AG04450 (cell line): ENCODE results near the gene SNX13. TPM values are rescaled to one million over a fixed set of nuclear protein-coding genes. Genes with fewer than 3 reads are reported as not detected.

ENCODE experiments used
- CTCF ChIA-PET: fragments of 300-600, 350-600 bp; formaldehyde crosslinking; extraction: SDS; loops from one replicate; lab custom pipeline; 2022; ENCODE audit warnings: antibody characterized with exemption, inconsistent platforms; lab: Charles Lee
- POLR2A ChIA-PET: fragments of 350-600 bp; formaldehyde crosslinking; extraction: SDS; loops from one replicate; lab custom pipeline; 2021; ENCODE audit warnings: antibody characterized with exemption, inconsistent platforms; lab: Yijun Ruan, JAX
- DNase-seq: peaks from one replicate; pipeline ENCODE4 v3.0.0-alpha.2; 2011; ENCODE audit warnings: low read depth, low spot score
- H3K27ac ChIP-seq: one replicate; pipeline ENCODE4 v1.5.1; 2012; ENCODE audit warnings: low read depth, low read length, control low read depth
- H3K27me3 ChIP-seq: one replicate; pipeline ENCODE4 v1.6.0; 2012; ENCODE audit warnings: low read length; ENCODE audit not compliant: control insufficient read depth, insufficient read depth
- H3K4me3 ChIP-seq: 2 replicates; pipeline ENCODE4 v1.5.1; 2011; ENCODE audit warnings: mild to moderate bottlenecking, low read depth, low read length, control low read depth
- H3K9me3 ChIP-seq: 2 replicates; pipeline ENCODE4 v1.5.1; 2012; ENCODE audit warnings: low read length; ENCODE audit not compliant: control insufficient read depth, insufficient read depth
- polyA plus RNA-seq: library from polyadenylated mRNA; depleted of rRNA; stranded (reverse); fragments of >200 nt; gene quantifications from 2 replicates; pipeline ENCODE4 v1.2.3, GENCODE V29; 2011
- TF ChIP-seq, protein P1 (sequence below): IDR thresholded peaks from 2 replicates; pipeline ENCODE4 v1.5.1; 2011; ENCODE audit warnings: low read depth, low read length, control low read depth, inconsistent platforms

The SNX13 gene
- polyA plus RNA-seq, 1 experiment: 28.3 TPM

DNA sequence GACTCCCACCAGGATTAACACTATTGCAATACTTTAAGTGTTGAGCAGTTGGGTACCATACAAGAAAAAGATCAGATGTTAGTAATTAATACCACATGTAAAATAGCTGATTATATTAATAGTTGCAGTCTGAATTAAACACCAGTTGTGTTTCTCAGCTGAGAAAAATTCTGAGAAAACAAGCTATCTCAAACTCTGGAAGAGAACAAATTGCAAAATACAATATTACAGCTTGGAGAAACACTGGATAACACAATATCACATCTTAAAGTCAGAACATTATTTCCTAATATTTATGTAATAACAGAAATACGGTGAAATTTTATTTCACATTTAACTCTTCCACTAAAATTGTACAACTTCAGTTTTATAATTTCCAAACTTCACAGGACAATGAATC lies 9.2 kb downstream of the SNX13 start:
- Histone ChIP-seq H3K27ac (no peak overlapping the region), H3K27me3 (no peaks in the 10 kb centered on the region), H3K4me3 (no peak overlapping the region), H3K9me3 (no peaks in the 10 kb centered on the region)
- TF ChIP-seq, protein P1, sequence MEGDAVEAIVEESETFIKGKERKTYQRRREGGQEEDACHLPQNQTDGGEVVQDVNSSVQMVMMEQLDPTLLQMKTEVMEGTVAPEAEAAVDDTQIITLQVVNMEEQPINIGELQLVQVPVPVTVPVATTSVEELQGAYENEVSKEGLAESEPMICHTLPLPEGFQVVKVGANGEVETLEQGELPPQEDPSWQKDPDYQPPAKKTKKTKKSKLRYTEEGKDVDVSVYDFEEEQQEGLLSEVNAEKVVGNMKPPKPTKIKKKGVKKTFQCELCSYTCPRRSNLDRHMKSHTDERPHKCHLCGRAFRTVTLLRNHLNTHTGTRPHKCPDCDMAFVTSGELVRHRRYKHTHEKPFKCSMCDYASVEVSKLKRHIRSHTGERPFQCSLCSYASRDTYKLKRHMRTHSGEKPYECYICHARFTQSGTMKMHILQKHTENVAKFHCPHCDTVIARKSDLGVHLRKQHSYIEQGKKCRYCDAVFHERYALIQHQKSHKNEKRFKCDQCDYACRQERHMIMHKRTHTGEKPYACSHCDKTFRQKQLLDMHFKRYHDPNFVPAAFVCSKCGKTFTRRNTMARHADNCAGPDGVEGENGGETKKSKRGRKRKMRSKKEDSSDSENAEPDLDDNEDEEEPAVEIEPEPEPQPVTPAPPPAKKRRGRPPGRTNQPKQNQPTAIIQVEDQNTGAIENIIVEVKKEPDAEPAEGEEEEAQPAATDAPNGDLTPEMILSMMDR: no peak
- DNase-seq: no peak
- ChIA-PET CTCF (interaction anchor here (0.6 kb wide), 1 partner anchor 426 kb away, joined by 3 read pairs; no protein-coding TSS in a partner anchor), POLR2A (no interaction called here)

DNA sequence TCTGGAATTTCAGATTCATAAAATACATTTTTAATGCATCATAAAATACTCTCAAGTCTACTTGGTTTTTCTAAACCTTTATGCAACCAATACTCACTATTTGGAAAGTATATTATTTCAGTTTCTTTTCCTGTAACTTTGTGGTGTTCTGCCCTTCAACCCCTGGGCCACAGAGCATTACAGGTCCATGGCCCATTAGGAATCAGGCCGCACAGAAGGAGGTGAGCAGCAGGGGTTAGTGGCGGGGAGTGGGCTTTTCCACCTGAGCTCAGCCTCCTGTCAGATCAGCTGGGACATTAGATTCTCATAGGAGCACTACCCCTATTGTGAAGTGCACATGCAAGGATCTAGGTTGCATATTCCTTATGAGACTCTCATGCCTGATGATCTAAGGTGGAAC lies 9.7 kb downstream of the SNX13 start:
- CTCF ChIA-PET: no interaction called here

DNA sequence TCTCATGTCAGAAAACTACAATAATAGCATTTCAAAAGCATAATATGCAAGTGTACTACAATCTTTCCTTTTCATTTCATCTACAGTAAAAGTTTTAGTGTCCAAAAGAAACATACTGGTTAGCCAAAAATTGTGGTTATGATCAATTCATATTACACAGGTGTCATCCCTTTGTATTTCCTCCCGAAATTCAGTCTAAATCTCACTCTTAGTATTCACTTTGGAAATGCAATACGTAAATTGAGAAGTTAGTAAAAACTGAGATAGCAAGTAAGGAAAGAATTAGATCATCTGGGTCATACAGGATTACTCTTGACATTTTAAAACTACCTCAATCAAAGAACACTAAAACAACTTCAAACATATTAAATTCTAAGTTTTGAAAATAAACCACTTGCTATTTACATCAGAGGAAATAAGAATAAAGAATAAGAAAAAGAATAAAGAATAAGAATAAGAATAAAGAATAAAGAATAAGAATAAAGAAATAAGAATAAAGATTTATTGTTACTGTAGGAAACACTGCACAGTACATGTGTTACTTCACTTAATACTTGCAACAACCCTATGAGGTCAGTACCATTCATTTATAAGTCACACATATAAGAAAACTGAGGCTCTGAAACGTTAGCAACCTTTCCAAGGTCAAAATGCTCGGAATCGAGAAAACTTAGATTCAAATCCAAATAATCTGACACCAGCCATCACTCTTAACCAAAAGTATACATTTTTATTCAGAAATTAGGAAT lies 10.5 kb downstream of the SNX13 start:
- no peak overlapping the region for H3K27ac ChIP-seq
- no peaks in the 10 kb centered on the region for H3K9me3 ChIP-seq
- H3K4me3 ChIP-seq: no peak overlapping the region
- DNase-seq: no peak
- CTCF ChIA-PET: no interaction called here
- POLR2A ChIA-PET: no interaction called here
- TF ChIP-seq, protein P1: no peak
- H3K27me3 ChIP-seq: no peaks in the 10 kb centered on the region

More for the DNA sequence above, 9.7 kb downstream of the SNX13 start:
- no peak overlapping the region for H3K27ac ChIP-seq
- H3K4me3 ChIP-seq: no peak overlapping the region
- TF ChIP-seq, protein P1: no peak
- no peaks in the 10 kb centered on the region for H3K9me3 ChIP-seq
- no peak for DNase-seq
- POLR2A ChIA-PET: no interaction called here
- no peaks in the 10 kb centered on the region for H3K27me3 ChIP-seq

DNA sequence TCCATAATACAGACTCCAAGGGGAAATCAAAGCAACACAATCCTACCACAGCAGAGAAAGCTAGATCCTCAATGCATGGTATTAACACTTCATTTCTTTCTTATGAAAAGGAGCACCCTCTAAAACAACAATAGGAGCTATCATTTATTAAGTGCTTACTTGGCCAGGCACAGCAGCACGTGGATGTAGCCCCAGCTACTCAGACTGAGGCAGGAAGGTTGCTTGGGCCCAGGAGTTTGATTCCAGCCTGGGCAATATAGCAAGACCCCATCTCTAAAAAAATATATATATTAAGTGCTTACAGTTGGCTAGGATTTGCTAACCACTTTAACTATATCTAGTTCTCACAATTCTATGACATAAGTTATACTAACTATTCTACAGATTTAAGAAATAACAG lies 12.2 kb downstream of the SNX13 start:
- no peak overlapping the region for H3K4me3 ChIP-seq
- H3K9me3 ChIP-seq: no peaks in the 10 kb centered on the region
- POLR2A ChIA-PET: no interaction called here
- CTCF ChIA-PET: interaction anchor here (1.0 kb wide), 1 partner anchor 428 kb away, joined by 3 read pairs; no protein-coding TSS in a partner anchor
- H3K27ac ChIP-seq: no peak overlapping the region
- H3K27me3 ChIP-seq: no peaks in the 10 kb centered on the region
- no peak for DNase-seq
- TF ChIP-seq, protein P1: no peak

DNA sequence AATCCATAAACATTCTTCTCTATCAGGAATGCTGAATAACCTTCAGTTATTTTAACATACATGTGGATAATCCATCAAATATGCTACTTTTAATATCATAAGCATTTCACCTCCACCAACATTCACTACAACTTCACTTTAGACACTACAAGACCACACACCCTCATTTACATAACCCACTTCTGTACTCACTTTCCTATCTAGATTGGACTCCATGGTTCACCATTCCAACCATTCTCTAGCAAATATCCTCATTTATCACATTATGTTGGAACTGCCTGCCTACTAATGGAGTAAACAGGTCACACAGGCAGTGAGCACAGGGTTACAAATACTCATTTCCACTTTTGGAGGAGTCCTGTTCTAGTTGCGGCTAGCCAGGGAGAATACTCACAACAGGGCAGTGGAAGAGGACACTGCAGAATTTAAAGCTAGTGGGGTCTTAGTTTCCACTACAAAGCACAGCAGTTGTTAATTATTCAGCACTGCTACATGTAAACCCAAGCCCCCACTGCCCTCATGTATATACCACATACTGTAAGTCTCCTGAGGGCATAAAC lies 18.4 kb downstream of the SNX13 start:
- Histone ChIP-seq H3K4me3 (no peak overlapping the region), H3K27me3 (no peaks in the 10 kb centered on the region), H3K27ac (no peak overlapping the region), H3K9me3 (no peaks in the 10 kb centered on the region)
- TF ChIP-seq, protein P1: no peak
- no peak for DNase-seq
- POLR2A ChIA-PET: no interaction called here
- CTCF ChIA-PET: no interaction called here
